GM12874 (cell line): ENCODE data around the gene MYH14.

Experiments used
- TF ChIP-seq, protein P1 (sequence below): IDR thresholded peaks from 2 replicates; pipeline ENCODE4 v1.5.1; 2011; ENCODE audit warnings: low read depth, mild to moderate bottlenecking, control low read depth, low read length, moderate library complexity; ENCODE audit not compliant: insufficient read depth

Gene MYH14

DNA sequence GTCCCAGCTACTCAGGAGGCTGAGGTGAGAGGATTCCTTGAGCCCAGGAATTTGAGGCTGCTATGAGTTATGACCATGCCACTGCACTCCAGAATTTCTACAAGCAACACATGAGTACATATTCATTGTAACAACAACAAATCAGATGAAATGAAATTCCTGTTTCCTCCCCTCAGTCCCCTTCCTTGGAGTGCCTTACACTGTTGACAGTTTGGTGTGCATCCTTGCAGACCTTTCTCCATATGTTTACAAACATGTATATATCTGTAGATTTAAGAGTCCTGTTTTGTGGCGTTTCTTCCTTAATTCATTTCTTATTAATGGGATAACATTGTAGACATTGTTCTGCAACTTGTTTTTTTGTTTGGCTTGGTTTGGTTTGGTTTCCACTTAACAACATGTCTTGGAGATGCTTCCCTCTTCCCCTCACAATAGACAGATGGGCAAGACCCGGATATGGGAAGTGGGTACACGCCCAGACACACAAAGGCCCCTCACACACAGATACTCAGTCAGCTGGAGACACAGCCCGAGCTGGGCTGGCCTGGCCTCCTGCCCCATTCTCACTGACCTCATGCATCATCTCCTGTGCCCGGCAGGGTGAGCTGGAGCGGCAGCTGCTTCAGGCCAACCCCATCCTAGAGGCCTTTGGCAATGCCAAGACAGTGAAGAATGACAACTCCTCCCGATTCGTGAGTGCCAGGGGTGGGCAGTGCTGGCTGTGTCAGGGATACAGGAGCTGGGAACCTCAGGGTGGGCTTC lies 21.7 kb downstream of the MYH14 start:
- TF ChIP-seq, protein P1, sequence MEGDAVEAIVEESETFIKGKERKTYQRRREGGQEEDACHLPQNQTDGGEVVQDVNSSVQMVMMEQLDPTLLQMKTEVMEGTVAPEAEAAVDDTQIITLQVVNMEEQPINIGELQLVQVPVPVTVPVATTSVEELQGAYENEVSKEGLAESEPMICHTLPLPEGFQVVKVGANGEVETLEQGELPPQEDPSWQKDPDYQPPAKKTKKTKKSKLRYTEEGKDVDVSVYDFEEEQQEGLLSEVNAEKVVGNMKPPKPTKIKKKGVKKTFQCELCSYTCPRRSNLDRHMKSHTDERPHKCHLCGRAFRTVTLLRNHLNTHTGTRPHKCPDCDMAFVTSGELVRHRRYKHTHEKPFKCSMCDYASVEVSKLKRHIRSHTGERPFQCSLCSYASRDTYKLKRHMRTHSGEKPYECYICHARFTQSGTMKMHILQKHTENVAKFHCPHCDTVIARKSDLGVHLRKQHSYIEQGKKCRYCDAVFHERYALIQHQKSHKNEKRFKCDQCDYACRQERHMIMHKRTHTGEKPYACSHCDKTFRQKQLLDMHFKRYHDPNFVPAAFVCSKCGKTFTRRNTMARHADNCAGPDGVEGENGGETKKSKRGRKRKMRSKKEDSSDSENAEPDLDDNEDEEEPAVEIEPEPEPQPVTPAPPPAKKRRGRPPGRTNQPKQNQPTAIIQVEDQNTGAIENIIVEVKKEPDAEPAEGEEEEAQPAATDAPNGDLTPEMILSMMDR = no peak

DNA sequence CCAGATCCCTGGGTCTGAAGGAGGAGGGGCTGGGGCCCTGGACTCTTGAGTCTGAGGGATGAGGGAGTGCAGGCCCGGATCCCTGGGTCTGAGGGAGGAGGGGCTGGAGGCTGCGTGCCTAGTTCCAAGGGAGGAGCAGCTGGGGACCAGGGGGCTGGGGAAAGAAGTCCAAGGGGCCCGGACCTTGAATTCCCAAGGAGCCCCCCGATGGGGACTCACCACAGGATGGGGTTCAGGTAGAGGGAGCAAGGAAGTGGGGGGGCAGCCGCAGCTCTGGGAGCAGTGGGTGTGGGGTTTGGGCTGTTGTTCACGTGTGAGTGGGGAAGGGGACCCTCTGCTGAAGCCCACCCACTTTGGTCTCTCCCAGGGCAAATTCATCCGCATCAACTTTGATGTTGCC lies 23.1 kb downstream of the MYH14 start:
- TF ChIP-seq, protein P1 = no peak

DNA sequence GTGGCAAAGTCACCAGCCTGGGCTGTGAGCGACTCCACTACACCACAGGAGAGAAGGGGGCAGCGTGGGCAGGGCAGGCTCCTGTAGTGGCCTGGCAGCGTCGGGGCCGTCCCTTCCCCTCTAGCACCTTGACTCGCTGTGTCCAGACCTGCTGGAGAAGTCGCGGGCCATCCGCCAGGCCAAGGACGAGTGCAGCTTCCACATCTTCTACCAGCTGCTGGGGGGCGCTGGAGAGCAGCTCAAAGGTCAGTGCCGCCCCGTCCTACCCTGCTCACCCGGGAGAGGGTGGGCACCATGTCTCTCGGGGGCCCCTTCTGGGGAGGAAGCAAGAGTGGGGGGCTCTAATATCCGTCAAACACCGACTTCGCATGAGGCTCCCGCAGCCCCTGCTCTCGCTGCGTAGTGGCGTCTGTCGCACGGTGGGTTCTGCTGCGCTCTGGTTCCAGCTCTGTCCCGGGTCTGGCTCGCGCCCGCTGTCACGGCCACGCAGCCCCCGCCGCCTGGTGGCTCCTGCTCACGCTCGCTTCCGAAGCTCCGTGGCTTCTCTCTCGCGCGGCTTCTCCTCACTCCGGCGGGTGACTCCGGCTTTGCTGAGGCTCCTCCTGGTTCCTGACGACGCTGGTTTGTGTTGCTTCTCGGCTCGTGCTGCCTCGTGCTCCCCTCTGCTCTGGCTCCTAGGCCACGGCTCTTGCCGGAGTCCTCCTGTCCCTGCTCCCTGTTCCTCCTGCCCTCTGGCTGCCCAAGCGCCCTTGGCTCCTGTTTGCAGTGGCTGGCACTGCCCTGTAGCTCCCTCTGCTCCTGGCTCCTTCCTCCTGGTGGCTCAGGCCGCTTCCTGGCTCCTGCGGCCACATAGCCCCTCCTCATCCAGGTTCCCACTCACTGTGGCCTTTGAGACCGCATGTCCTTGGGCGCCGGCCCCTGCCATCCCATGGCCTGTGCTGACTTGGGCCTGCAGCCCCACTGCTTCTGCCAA lies 27.2 kb downstream of the MYH14 start:
- TF ChIP-seq, protein P1 = peak; percentile 29; the same call in 1 of the 2 replicates

DNA sequence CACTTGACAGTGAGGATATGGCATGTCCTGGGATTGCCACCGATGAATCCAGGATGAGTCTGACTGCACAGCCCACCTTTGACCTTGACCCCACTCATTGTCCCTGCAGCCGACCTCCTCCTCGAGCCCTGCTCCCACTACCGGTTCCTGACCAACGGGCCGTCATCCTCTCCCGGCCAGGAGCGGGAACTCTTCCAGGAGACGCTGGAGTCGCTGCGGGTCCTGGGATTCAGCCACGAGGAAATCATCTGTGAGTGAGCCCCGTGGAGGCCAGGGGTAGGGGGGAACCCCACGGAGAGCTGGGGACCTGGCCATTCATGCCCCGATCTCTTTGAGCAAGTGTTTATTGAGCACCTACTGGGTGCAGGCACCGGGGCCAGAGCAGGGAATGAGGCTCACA lies 28.4 kb downstream of the MYH14 start:
- TF ChIP-seq, protein P1 = no peak

DNA sequence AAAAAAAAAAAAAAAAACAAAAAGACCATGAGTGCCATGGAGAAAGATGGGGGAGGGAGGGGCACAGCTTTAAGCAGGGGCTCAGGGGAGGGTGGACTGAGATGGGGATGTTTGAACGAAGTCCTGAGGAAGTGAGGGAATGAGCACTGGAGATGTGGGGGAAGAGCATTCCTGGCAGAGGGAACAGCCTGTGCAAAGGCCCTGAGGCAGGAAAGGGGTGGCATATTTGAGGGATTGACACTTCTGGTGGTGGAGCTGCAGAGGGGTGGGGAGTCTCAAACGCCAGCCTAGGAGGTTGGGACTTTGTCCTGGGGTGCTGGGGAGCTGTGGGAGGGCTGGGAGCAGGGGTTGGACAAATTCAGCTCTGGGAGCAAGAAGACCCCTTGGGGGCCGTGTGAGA lies 29.2 kb downstream of the MYH14 start:
- TF ChIP-seq, protein P1 = no peak

DNA sequence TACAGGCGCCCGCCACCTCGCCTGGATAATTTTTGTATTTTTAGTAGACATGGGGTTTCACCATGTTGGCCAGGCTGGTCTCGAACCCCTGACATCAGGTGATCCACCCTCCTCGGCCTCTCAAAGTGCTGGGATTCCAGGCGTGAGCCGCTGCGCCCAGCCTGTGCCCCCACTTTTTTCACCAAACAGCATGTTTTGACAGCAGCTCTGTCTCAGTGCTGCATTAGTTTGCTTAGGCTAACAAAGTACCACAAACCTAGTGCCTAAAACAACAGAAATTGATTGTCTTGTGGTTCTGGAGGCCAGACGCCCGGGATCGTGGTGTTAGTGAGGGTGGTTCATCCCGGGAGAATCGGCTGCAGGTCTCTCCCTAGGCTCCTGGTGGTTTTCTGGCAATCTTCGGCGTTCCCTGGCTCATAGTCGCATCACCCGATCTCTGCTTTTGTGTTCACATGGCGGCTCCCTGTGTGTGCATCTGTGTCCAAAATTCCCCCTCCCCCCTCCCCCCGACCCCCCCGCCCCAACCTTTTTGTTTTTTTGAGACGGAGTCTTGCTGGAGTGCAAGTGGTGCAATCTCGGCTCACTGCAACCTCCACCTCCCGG lies 30.0 kb downstream of the MYH14 start:
- TF ChIP-seq, protein P1 = no peak

DNA sequence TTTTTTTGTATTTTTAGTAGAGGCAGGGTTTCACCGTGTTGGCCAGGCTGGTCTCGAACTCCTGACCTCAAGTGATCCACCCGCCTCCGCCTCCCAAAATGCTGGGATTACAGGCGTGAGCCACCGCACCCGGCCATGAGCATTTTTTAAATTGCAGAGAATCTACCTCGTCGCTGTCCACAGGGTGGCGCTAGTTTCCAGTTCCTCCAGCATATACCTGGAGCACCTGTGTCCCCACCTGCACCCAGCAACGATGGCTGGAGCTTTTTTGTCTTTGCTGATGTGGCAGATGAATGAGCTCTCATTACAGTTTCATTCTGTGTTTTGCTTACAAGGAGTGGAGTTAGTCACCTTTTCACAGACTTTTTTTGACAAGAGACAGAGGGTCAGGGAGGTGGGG lies 34.1 kb downstream of the MYH14 start:
- TF ChIP-seq, protein P1 = peak; percentile 26; the same call in 1 of the 2 replicates
